Neural progenitor cell (in vitro differentiated cells): ENCODE data around the gene RCSD1. TPM values are rescaled to one million over a fixed set of nuclear protein-coding genes. Genes with fewer than 3 reads are reported as not detected.

Source experiments
- DNase-seq: peaks from one replicate; pipeline ENCODE4 v3.0.0-alpha.2; 2016; ENCODE audit warnings: low spot score
- H2AFZ ChIP-seq: fragments of 200-600 bp; sonication (generic); replicated peaks from 2 replicates; pipeline ENCODE4 v1.6.1; 2016; ENCODE audit warnings: antibody characterized with exemption
- H3F3A ChIP-seq: fragments of 200-600 bp; sonication (generic); 2 replicates; pipeline ENCODE4 v1.6.1; 2016; ENCODE audit warnings: antibody characterized with exemption, low read depth
- H3K27ac ChIP-seq: fragments of 200-600 bp; sonication (generic); 2 replicates; pipeline ENCODE4 v1.5.1; 2016; ENCODE audit warnings: mild to moderate bottlenecking
- H3K27me3 ChIP-seq: fragments of 200-600 bp; sonication (generic); 2 replicates; pipeline ENCODE4 v1.6.1; 2016; ENCODE audit warnings: mild to moderate bottlenecking, moderate library complexity
- H3K36me3 ChIP-seq: fragments of 200-600 bp; sonication (generic); 2 replicates; pipeline ENCODE4 v1.5.1; 2016
- H3K4me1 ChIP-seq: fragments of 200-600 bp; sonication (generic); 2 replicates; pipeline ENCODE4 v1.6.1; 2016; ENCODE audit warnings: mixed run types
- H3K4me2 ChIP-seq: fragments of 200-600 bp; sonication (generic); 2 replicates; pipeline ENCODE4 v1.6.1; 2016
- H3K4me3 ChIP-seq: fragments of 200-600 bp; sonication (generic); 2 replicates; pipeline ENCODE4 v1.5.1; 2016
- H3K79me2 ChIP-seq: fragments of 200-600 bp; sonication (generic); 2 replicates; pipeline ENCODE4 v1.6.1; 2016; ENCODE audit warnings: low read depth
- H3K9ac ChIP-seq: fragments of 200-600 bp; sonication (generic); 2 replicates; pipeline ENCODE4 v1.6.1; 2016
- H3K9me3 ChIP-seq: fragments of 200-600 bp; sonication (generic); 2 replicates; pipeline ENCODE4 v1.5.1; 2016; ENCODE audit warnings: low read depth
- H4K20me1 ChIP-seq: fragments of 200-600 bp; sonication (generic); 2 replicates; pipeline ENCODE4 v1.6.1; 2016; ENCODE audit warnings: low read depth
- H3K27ac Mint-ChIP-seq: 3 replicates; pipeline ENCODE4 v1.8.0; 2021; ENCODE audit warnings: mixed read lengths
- H3K27me3 Mint-ChIP-seq: 2 replicates; pipeline ENCODE4 v1.8.0; 2022; ENCODE audit warnings: low read depth, mild to moderate bottlenecking, inconsistent platforms, moderate library complexity, mixed read lengths; ENCODE audit not compliant: insufficient read depth
- H3K36me3 Mint-ChIP-seq: 3 replicates; pipeline ENCODE4 v1.8.0; 2021; ENCODE audit warnings: mixed read lengths
- H3K4me1 Mint-ChIP-seq: 3 replicates; pipeline ENCODE4 v1.8.0; 2021; ENCODE audit warnings: mixed read lengths
- H3K4me3 Mint-ChIP-seq: 3 replicates; pipeline ENCODE4 v1.8.0; 2021; ENCODE audit warnings: mild to moderate bottlenecking, moderate library complexity, mixed read lengths
- H3K9me3 Mint-ChIP-seq: 3 replicates; pipeline ENCODE4 v1.8.0; 2020; ENCODE audit warnings: mixed read lengths
- CTCF ChIP-seq: fragments of 200-600 bp; sonication (generic); IDR thresholded peaks from 2 replicates; pipeline ENCODE4 v1.5.1; 2017; ENCODE audit warnings: antibody characterized with exemption, mild to moderate bottlenecking
- EZH2 ChIP-seq: fragments of 200-600 bp; sonication (generic); IDR thresholded peaks from 2 replicates; pipeline ENCODE4 v1.6.1; 2017; ENCODE audit warnings: antibody characterized with exemption, mild to moderate bottlenecking, moderate library complexity
- EZH2phosphoT487 ChIP-seq: fragments of 200-600 bp; sonication (generic); IDR thresholded peaks from 2 replicates; pipeline ENCODE4 v1.6.1; 2017; ENCODE audit warnings: antibody characterized with exemption
- total RNA-seq: library from RNA; depleted of rRNA; stranded (reverse); fragments of >200 nt; gene quantifications from 2 replicates; pipeline ENCODE4 v1.2.3, GENCODE V29; 2015; ENCODE audit warnings: low replicate concordance

The RCSD1 gene
- total RNA-seq, 1 donor from 2014 or later: 0.06 TPM

GRCh38 chr1:167683226-167683625 is 53.2 kb downstream of the RCSD1 start:
- Mint-ChIP-seq H3K4me1 (peaks cover 23% of the 10 kb centered on the region), H3K36me3 (no peaks in the 10 kb centered on the region), H3K27ac (peak overlapping the region; percentile 78), H3K4me3 (no peak overlapping the region), H3K9me3 (no peaks in the 10 kb centered on the region), H3K27me3 (peaks cover 12% of the 10 kb centered on the region)
- no peak for DNase-seq
- Histone ChIP-seq H4K20me1 (no peaks in the 10 kb centered on the region), H2AFZ (peak overlapping the region; percentile 92), H3K9ac (no peak overlapping the region), H3K79me2 (no peaks in the 10 kb centered on the region), H3K4me2 (peak overlapping the region; percentile 39), H3K4me1 (peaks cover 18% of the 10 kb centered on the region), H3K4me3 (no peak overlapping the region), H3F3A (peaks cover 19% of the 10 kb centered on the region), H3K27me3 (no peaks in the 10 kb centered on the region), H3K9me3 (no peaks in the 10 kb centered on the region), H3K27ac (no peak overlapping the region), H3K36me3 (no peaks in the 10 kb centered on the region)
- TF ChIP-seq EZH2phosphoT487 (no peak), EZH2 (no peak), CTCF (no peak)

- peak; percentile 80 for DNase-seq
- no peaks in the 10 kb centered on the region for H3K9me3 Mint-ChIP-seq
- peaks cover 12% of the 10 kb centered on the region for H3K27me3 Mint-ChIP-seq
- no peaks in the 10 kb centered on the region for H3K36me3 Mint-ChIP-seq
- no peak overlapping the region for H3K27ac ChIP-seq
- H3K27ac Mint-ChIP-seq: peak overlapping the region; percentile 78
- H3F3A ChIP-seq: peaks cover 19% of the 10 kb centered on the region
- no peaks in the 10 kb centered on the region for H4K20me1 ChIP-seq
- H3K36me3 ChIP-seq: no peaks in the 10 kb centered on the region
- peaks cover 18% of the 10 kb centered on the region for H3K4me1 ChIP-seq
- no peak overlapping the region for H3K4me3 Mint-ChIP-seq
- no peak overlapping the region for H3K4me3 ChIP-seq
- no peaks in the 10 kb centered on the region for H3K9me3 ChIP-seq
- no peaks in the 10 kb centered on the region for H3K79me2 ChIP-seq
- peak overlapping the region; percentile 39 for H3K4me2 ChIP-seq
- H2AFZ ChIP-seq: peak overlapping the region; percentile 92
- TF ChIP-seq CTCF (no peak), EZH2phosphoT487 (no peak), EZH2 (no peak)
- peaks cover 29% of the 10 kb centered on the region for H3K4me1 Mint-ChIP-seq
- no peak overlapping the region for H3K9ac ChIP-seq
- no peaks in the 10 kb centered on the region for H3K27me3 ChIP-seq
Measured at GRCh38 chr1:167683641-167684502, 53.8 kb downstream of the RCSD1 start.

- no peaks in the 10 kb centered on the region for H4K20me1 ChIP-seq
- DNase-seq: no peak
- H3K9me3 ChIP-seq: no peaks in the 10 kb centered on the region
- no peak overlapping the region for H3K4me3 ChIP-seq
- no peak overlapping the region for H2AFZ ChIP-seq
- H3K4me1 Mint-ChIP-seq: peaks cover 29% of the 10 kb centered on the region
- H3K4me3 Mint-ChIP-seq: no peak overlapping the region
- H3K9ac ChIP-seq: no peak overlapping the region
- no peaks in the 10 kb centered on the region for H3K9me3 Mint-ChIP-seq
- no peaks in the 10 kb centered on the region for H3K36me3 Mint-ChIP-seq
- peaks cover 19% of the 10 kb centered on the region for H3F3A ChIP-seq
- H3K4me1 ChIP-seq: peaks cover 18% of the 10 kb centered on the region
- H3K27me3 Mint-ChIP-seq: peaks cover 12% of the 10 kb centered on the region
- TF ChIP-seq EZH2 (no peak), EZH2phosphoT487 (no peak), CTCF (no peak)
- no peak overlapping the region for H3K27ac ChIP-seq
- no peaks in the 10 kb centered on the region for H3K27me3 ChIP-seq
- H3K79me2 ChIP-seq: no peaks in the 10 kb centered on the region
- H3K27ac Mint-ChIP-seq: no peak overlapping the region
- H3K36me3 ChIP-seq: no peaks in the 10 kb centered on the region
- no peak overlapping the region for H3K4me2 ChIP-seq
Measured at GRCh38 chr1:167685844-167686243, 55.8 kb downstream of the RCSD1 start.
